Neuron (in vitro differentiated cells): ENCODE measurements around the gene ABCA13.

Experiments
- H2AFZ ChIP-seq: one replicate; pipeline ENCODE4 v1.6.1; 2013; ENCODE audit warnings: low read depth, mild to moderate bottlenecking, inconsistent platforms, low read length, moderate library complexity
- H3K27me3 ChIP-seq: one replicate; pipeline ENCODE4 v1.6.1; 2013; ENCODE audit warnings: low read length; ENCODE audit not compliant: insufficient read depth
- H3K36me3 ChIP-seq: one replicate; pipeline ENCODE4 v1.6.1; 2013; ENCODE audit warnings: low read length; ENCODE audit not compliant: insufficient read depth
- H3K4me1 ChIP-seq: one replicate; pipeline ENCODE4 v1.6.1; 2013; ENCODE audit warnings: low read length; ENCODE audit not compliant: insufficient read depth
- H3K4me3 ChIP-seq: 2 replicates; pipeline ENCODE4 v1.5.1; 2013; ENCODE audit warnings: mild to moderate bottlenecking, low read length, moderate library complexity
- H3K9me3 ChIP-seq: one replicate; pipeline ENCODE4 v1.6.1; 2013; ENCODE audit warnings: low read length

ABCA13 gene

GRCh38 chr7:48643431-48644013, 472.3 kb downstream of the ABCA13 start:
- Histone ChIP-seq H3K9me3 (no peaks in the 10 kb centered on the region), H3K4me3 (no peak overlapping the region), H3K27me3 (no peaks in the 10 kb centered on the region), H3K4me1 (peaks cover 3% of the 10 kb centered on the region), H2AFZ (no peak overlapping the region), H3K36me3 (no peaks in the 10 kb centered on the region)

- Histone ChIP-seq H3K4me1 (no peaks in the 10 kb centered on the region), H2AFZ (no peak overlapping the region), H3K36me3 (no peaks in the 10 kb centered on the region), H3K27me3 (no peaks in the 10 kb centered on the region), H3K9me3 (no peaks in the 10 kb centered on the region), H3K4me3 (no peak overlapping the region)
These were observed 486.9 kb downstream of the ABCA13 start for GRCh38 chr7:48658138-48658537.

- H2AFZ ChIP-seq: no peak overlapping the region
- H3K4me3 ChIP-seq: no peak overlapping the region
- no peaks in the 10 kb centered on the region for H3K36me3 ChIP-seq
- H3K9me3 ChIP-seq: no peaks in the 10 kb centered on the region
- H3K27me3 ChIP-seq: no peaks in the 10 kb centered on the region
- H3K4me1 ChIP-seq: no peaks in the 10 kb centered on the region
These were observed 489.1 kb downstream of the ABCA13 start for GRCh38 chr7:48660306-48660870.

GRCh38 chr7:48664241-48664640, 493.0 kb downstream of the ABCA13 start:
- H2AFZ ChIP-seq: no peak overlapping the region
- H3K4me3 ChIP-seq: no peak overlapping the region
- no peaks in the 10 kb centered on the region for H3K27me3 ChIP-seq
- H3K4me1 ChIP-seq: no peaks in the 10 kb centered on the region
- H3K36me3 ChIP-seq: no peaks in the 10 kb centered on the region
- no peaks in the 10 kb centered on the region for H3K9me3 ChIP-seq

GRCh38 chr7:48665353-48666135, 494.3 kb downstream of the ABCA13 start:
- H3K27me3 ChIP-seq: no peaks in the 10 kb centered on the region
- H2AFZ ChIP-seq: no peak overlapping the region
- H3K4me3 ChIP-seq: no peak overlapping the region
- H3K4me1 ChIP-seq: no peaks in the 10 kb centered on the region
- no peaks in the 10 kb centered on the region for H3K9me3 ChIP-seq
- no peaks in the 10 kb centered on the region for H3K36me3 ChIP-seq

GRCh38 chr7:48667407-48667806, 496.1 kb downstream of the ABCA13 start:
- no peaks in the 10 kb centered on the region for H3K27me3 ChIP-seq
- no peaks in the 10 kb centered on the region for H3K36me3 ChIP-seq
- no peak overlapping the region for H3K4me3 ChIP-seq
- H3K9me3 ChIP-seq: no peaks in the 10 kb centered on the region
- H2AFZ ChIP-seq: no peak overlapping the region
- no peaks in the 10 kb centered on the region for H3K4me1 ChIP-seq

- Histone ChIP-seq H3K36me3 (no peaks in the 10 kb centered on the region), H3K4me3 (no peak overlapping the region), H2AFZ (no peak overlapping the region), H3K27me3 (no peaks in the 10 kb centered on the region), H3K4me1 (no peaks in the 10 kb centered on the region), H3K9me3 (no peaks in the 10 kb centered on the region)
These were observed 500.4 kb downstream of the ABCA13 start for GRCh38 chr7:48671656-48672055.

GRCh38 chr7:48681006-48681405, 509.7 kb downstream of the ABCA13 start:
- Histone ChIP-seq H3K36me3 (no peaks in the 10 kb centered on the region), H3K9me3 (no peaks in the 10 kb centered on the region), H3K4me3 (no peak overlapping the region), H3K4me1 (no peaks in the 10 kb centered on the region), H3K27me3 (no peaks in the 10 kb centered on the region), H2AFZ (no peak overlapping the region)

GRCh38 chr7:48691788-48692187, 520.5 kb downstream of the ABCA13 start:
- Histone ChIP-seq H3K4me3 (no peak overlapping the region), H3K9me3 (no peaks in the 10 kb centered on the region), H2AFZ (no peak overlapping the region), H3K27me3 (no peaks in the 10 kb centered on the region), H3K36me3 (no peaks in the 10 kb centered on the region), H3K4me1 (no peaks in the 10 kb centered on the region)
